ENCODE measurements around the gene APC2. TPM values are rescaled to one million over a fixed set of nuclear protein-coding genes. Genes with fewer than 3 reads are reported as not detected.

Gene APC2
- total RNA-seq, 1 experiment from 2014 or later, result 1.1 TPM

DNA sequence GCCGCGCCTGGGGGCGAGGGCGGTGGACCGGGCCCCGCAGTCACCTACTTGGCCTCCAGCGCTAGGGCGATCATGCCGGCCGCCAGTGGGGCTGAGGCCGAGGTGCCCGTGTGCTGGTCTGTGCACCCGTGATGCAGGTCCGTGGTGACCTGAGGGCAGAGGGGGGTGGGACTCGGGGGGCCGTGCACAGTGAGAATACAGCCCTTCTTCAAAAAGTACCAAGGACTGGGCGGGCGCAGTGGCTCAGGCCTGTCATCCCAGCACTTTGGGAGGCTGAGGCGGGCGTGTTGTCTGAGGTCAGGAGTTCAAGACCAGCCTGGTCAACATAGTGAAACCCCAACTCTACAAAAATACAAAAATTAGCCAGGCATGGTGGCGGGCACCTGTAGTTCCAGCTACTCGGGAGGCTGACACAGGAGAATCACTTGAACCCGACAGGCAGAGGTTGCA is 34.1 kb downstream of the APC2 start:
- no peak overlapping the region for H3K9ac ChIP-seq (ENCODE audit: low read length)
- H3K4me2 ChIP-seq (ENCODE audit: low read depth, low read length, poor library complexity, severe bottlenecking), result no peak overlapping the region
- no peaks in the 10 kb centered on the region for H4K20me1 ChIP-seq (ENCODE audit: insufficient read depth, low read depth, low read length)
- H3K4me1 ChIP-seq (ENCODE audit: low read length), result peaks cover 5% of the 10 kb centered on the region
- no peaks in the 10 kb centered on the region for H3K9me2 ChIP-seq (replicated peaks; ENCODE audit: insufficient read depth, low read length)
- H3K9me3 ChIP-seq (ENCODE audit: low read length), result no peaks in the 10 kb centered on the region
- no peak for DNase-seq
- no peaks in the 10 kb centered on the region for H3K36me3 ChIP-seq (ENCODE audit: insufficient read depth, low read length)
- no peak overlapping the region for H3K27ac ChIP-seq (ENCODE audit: low read length)
- H3K4me3 ChIP-seq (ENCODE audit: low read length), result no peak overlapping the region
- no peak overlapping the region for H2AFZ ChIP-seq (ENCODE audit: low read length)
- H3K27me3 ChIP-seq (ENCODE audit: low read length), result no peaks in the 10 kb centered on the region
- no peaks in the 10 kb centered on the region for H3K79me2 ChIP-seq (ENCODE audit: low read length)

DNA sequence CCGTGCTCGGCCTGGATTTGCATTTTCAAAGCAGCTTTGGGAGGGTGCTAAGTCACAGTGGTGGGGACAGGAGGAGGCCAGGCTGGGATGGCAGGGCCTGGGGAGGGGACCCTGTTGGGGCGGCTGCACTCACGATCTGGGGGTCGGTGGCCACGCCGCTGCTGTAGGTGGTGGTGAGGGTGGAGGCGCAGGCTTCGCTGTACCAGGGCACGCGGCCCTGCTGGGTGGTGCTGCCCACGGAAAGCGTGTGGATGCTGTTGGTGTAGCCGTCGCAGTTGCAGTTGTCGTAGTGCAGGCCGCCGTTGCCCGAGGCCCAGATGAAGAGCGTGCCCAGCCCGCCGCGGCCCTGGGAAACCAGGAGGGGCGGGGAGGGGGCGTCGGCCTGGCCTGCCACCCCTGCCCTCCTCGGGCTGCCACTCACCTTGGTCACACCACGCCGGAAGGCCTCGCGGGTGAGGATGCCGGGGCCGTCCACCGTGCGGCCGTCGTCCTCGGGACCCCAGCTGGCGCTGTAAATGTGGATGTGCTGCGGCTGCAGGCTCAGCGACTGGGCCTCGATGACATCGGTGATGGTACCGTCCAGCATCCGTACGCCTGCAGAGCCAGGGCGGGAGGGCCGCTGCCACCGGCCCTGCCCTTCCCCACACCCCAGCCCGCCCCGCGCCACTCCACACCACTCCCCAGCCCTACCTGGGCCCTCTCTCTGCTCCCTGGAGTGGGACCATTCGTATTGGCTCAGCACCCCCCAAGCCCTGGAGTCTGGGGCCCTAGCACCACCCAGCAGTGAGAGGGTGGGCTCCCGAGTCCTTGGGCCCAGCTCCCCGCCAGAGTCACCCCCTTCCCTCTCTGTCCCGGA is 37.0 kb downstream of the APC2 start:
- Histone ChIP-seq H3K9ac (ENCODE audit: low read length) (no peak overlapping the region), H4K20me1 (ENCODE audit: insufficient read depth, low read depth, low read length) (no peaks in the 10 kb centered on the region), H3K9me3 (ENCODE audit: low read length) (no peaks in the 10 kb centered on the region), H3K27ac (ENCODE audit: low read length) (no peak overlapping the region), H3K4me1 (ENCODE audit: low read length) (peaks cover 16% of the 10 kb centered on the region), H3K4me3 (ENCODE audit: low read length) (no peak overlapping the region), H3K4me2 (ENCODE audit: low read depth, low read length, poor library complexity, severe bottlenecking) (no peak overlapping the region), H2AFZ (ENCODE audit: low read length) (no peak overlapping the region), H3K9me2 (replicated peaks; ENCODE audit: insufficient read depth, low read length) (no peaks in the 10 kb centered on the region), H3K36me3 (ENCODE audit: insufficient read depth, low read length) (no peaks in the 10 kb centered on the region), H3K27me3 (ENCODE audit: low read length) (no peaks in the 10 kb centered on the region), H3K79me2 (ENCODE audit: low read length) (no peaks in the 10 kb centered on the region)
- DNase-seq, result no peak

DNA sequence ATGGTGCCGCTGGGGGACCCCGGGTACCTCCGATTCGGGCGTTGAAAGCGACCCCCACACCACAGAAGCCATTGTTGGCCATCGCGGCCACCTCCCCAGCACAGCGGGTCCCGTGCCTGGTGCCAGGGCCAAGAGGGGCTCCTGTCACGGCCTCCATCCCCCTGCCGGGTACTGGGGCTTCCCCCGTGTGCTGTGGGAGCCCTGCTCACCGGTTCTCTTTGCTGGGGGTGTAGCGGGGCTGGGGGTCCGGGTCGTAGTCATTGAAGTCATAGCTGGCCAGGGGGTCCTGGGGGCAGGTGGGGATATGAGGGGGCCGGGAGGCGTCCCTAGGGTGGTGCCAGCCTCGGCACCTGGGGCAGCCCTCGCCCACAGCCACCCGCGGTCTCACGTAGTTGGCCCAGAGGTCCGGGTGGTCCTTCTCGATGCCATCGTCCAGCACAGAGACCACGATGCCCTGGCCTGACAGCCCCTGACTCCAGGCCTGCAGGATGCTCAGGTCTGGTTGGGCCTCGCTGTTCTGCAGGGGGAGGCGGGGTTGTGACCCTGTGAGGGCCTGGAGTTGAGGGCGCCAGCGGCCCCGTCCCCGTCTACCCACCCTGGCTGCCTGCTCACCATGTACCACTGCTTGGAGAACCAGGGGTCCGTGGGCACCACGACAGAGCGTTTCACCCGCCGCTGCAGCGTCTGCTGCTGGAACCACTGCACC is 37.8 kb downstream of the APC2 start:
- Histone ChIP-seq H3K79me2 (ENCODE audit: low read length) (no peaks in the 10 kb centered on the region), H3K36me3 (ENCODE audit: insufficient read depth, low read length) (no peaks in the 10 kb centered on the region), H2AFZ (ENCODE audit: low read length) (no peak overlapping the region), H3K9ac (ENCODE audit: low read length) (no peak overlapping the region), H3K4me2 (ENCODE audit: low read depth, low read length, poor library complexity, severe bottlenecking) (no peak overlapping the region), H3K9me3 (ENCODE audit: low read length) (no peaks in the 10 kb centered on the region), H3K4me3 (ENCODE audit: low read length) (no peak overlapping the region), H3K27ac (ENCODE audit: low read length) (no peak overlapping the region), H3K9me2 (replicated peaks; ENCODE audit: insufficient read depth, low read length) (no peaks in the 10 kb centered on the region), H3K4me1 (ENCODE audit: low read length) (peaks cover 16% of the 10 kb centered on the region), H4K20me1 (ENCODE audit: insufficient read depth, low read depth, low read length) (no peaks in the 10 kb centered on the region), H3K27me3 (ENCODE audit: low read length) (no peaks in the 10 kb centered on the region)
- DNase-seq, result no peak

DNA sequence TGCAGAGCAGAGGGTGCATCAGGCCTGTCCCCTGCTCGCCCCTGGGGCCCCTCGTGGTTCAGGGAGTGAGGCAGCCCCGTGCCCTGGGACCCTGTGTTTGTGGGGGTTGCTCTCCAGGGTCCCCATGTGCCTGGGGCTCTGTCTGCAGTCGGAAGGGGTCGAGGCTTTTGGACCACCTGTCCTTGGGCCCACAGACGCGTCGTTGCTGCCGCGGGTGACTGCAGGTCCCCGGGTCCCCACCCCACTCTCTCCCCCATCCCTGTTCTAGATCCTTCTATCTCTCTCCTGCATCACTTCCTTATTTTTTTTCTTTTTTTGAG is 38.3 kb downstream of the APC2 start:
- Histone ChIP-seq H3K27me3 (ENCODE audit: low read length) (no peaks in the 10 kb centered on the region), H3K4me1 (ENCODE audit: low read length) (peaks cover 16% of the 10 kb centered on the region), H3K79me2 (ENCODE audit: low read length) (no peaks in the 10 kb centered on the region), H3K4me2 (ENCODE audit: low read depth, low read length, poor library complexity, severe bottlenecking) (no peak overlapping the region), H2AFZ (ENCODE audit: low read length) (no peak overlapping the region), H4K20me1 (ENCODE audit: insufficient read depth, low read depth, low read length) (no peaks in the 10 kb centered on the region), H3K4me3 (ENCODE audit: low read length) (no peak overlapping the region), H3K9ac (ENCODE audit: low read length) (no peak overlapping the region), H3K9me3 (ENCODE audit: low read length) (no peaks in the 10 kb centered on the region), H3K9me2 (replicated peaks; ENCODE audit: insufficient read depth, low read length) (no peaks in the 10 kb centered on the region), H3K36me3 (ENCODE audit: insufficient read depth, low read length) (no peaks in the 10 kb centered on the region), H3K27ac (ENCODE audit: low read length) (no peak overlapping the region)
- peak; percentile 38 for DNase-seq

DNA sequence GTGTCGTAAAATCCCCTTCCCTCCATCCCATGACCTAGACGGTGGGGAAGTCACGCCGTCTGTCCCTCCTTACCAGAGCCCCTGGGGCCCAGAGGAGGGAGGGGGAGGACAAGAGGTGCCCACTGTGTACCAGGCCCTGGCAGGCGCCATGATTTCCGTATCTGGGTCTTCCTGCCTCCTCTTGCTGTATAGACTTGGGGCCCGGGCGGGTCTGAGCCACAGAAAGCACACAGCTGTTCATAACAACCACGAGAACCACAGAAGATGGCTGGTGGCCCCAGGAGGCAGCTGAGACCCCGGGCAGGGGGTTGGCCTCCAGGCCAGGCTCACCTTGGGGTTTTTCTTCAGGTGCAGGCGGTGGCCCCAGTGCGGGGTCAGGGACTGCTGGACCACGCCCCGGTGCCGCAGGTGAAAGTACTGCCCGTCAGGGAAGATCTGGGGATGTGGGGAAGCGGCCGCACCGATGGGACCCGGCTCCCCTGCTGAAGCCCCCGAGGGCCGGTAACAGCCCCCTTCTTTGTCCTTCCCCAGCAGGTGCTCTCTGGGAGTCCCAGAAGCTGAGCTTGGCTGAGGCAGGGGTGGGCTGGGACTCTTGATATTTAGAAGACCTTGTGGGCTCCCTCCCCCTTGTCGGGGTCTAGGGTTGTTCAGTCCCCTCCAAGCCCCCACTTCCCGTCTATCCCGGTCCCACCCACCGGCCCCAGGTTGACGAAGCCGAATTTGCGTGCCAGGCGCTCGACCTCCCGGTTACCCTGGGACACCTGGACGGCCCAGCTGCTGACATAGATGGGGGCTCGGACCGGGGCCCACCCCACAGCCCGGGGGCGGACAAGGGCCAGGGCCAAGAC is 39.8 kb downstream of the APC2 start:
- Histone ChIP-seq H3K79me2 (ENCODE audit: low read length) (no peaks in the 10 kb centered on the region), H3K9me2 (replicated peaks; ENCODE audit: insufficient read depth, low read length) (no peaks in the 10 kb centered on the region), H3K27ac (ENCODE audit: low read length) (0 out of 2 replicates have a peak overlapping the region, but pooled peaks have one; percentile 6), H3K27me3 (ENCODE audit: low read length) (no peaks in the 10 kb centered on the region), H4K20me1 (ENCODE audit: insufficient read depth, low read depth, low read length) (no peaks in the 10 kb centered on the region), H3K9me3 (ENCODE audit: low read length) (no peaks in the 10 kb centered on the region), H3K9ac (ENCODE audit: low read length) (peak overlapping the region; percentile 83), H2AFZ (ENCODE audit: low read length) (peak overlapping the region; percentile 90), H3K4me3 (ENCODE audit: low read length) (peak overlapping the region; percentile 78), H3K4me2 (ENCODE audit: low read depth, low read length, poor library complexity, severe bottlenecking) (peak overlapping the region; percentile 94), H3K36me3 (ENCODE audit: insufficient read depth, low read length) (no peaks in the 10 kb centered on the region), H3K4me1 (ENCODE audit: low read length) (peaks cover 16% of the 10 kb centered on the region)
- DNase-seq, result peak; percentile 41

DNA sequence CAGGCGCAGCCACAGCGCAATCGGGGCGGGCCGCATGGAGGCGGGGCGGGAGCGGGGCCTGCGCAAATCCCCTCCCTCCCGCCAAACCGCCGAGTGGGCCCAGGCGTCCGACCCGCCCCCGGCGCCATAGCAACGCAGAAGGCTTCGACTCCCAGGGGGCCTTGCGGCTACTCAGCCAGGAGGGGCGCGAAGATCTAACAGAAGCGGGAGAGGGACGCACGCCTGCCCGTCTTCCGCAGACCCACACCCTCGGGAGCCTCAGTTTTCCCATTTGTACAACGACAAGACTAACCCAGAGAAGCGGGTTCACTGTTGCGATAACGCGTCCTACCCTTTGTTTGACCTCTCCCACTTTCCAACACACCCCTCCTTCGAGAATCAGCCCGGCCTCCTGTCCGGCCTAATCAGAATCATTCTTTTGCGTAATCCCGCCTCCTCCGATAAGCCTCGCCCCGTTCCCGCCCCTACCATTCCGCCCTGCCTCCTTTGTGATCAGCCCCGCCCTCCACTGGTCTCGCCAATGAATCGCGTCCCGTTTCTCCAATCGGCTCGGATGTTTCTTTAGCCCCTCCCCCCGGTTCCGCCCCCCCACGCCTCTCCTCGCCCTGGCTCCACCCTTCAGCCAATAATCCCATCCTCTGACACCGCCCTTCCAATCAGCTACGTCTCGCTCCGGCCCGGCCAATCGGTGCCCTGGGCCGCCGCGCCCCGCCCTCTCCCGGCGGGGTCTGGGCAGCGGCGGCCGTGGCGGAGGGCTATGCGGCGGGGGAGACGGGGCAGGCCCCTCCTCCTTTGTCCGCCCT is 40.6 kb downstream of the APC2 start, which contains the start of gene PCSK4:
TSS of gene PCSK4 (minus strand) at position 40 of the 803 bp plus-strand sequence. CDS start at position 36, 4 bp downstream.
- peaks cover 16% of the 10 kb centered on the region for H3K4me1 ChIP-seq (ENCODE audit: low read length)
- 0 out of 2 replicates have a peak within 1 kb of the TSS, but pooled peaks have one; percentile 6 for H3K27ac ChIP-seq (ENCODE audit: low read length)
- no peaks in the 10 kb centered on the region for H3K36me3 ChIP-seq (ENCODE audit: insufficient read depth, low read length)
- H3K9me3 ChIP-seq (ENCODE audit: low read length), result no peaks in the 10 kb centered on the region
- no peaks in the 10 kb centered on the region for H3K9me2 ChIP-seq (replicated peaks; ENCODE audit: insufficient read depth, low read length)
- DNase-seq, result peak; percentile 99
- H3K79me2 ChIP-seq (ENCODE audit: low read length), result no peaks in the 10 kb centered on the region
- H3K4me3 ChIP-seq (ENCODE audit: low read length), result peak within 1 kb of the TSS; percentile 78
- no peaks in the 10 kb centered on the region for H4K20me1 ChIP-seq (ENCODE audit: insufficient read depth, low read depth, low read length)
- H3K9ac ChIP-seq (ENCODE audit: low read length), result peak within 1 kb of the TSS; percentile 83
- peak within 1 kb of the TSS; percentile 90 for H2AFZ ChIP-seq (ENCODE audit: low read length)
- no peaks in the 10 kb centered on the region for H3K27me3 ChIP-seq (ENCODE audit: low read length)
- peak within 1 kb of the TSS; percentile 94 for H3K4me2 ChIP-seq (ENCODE audit: low read depth, low read length, poor library complexity, severe bottlenecking)

DNA sequence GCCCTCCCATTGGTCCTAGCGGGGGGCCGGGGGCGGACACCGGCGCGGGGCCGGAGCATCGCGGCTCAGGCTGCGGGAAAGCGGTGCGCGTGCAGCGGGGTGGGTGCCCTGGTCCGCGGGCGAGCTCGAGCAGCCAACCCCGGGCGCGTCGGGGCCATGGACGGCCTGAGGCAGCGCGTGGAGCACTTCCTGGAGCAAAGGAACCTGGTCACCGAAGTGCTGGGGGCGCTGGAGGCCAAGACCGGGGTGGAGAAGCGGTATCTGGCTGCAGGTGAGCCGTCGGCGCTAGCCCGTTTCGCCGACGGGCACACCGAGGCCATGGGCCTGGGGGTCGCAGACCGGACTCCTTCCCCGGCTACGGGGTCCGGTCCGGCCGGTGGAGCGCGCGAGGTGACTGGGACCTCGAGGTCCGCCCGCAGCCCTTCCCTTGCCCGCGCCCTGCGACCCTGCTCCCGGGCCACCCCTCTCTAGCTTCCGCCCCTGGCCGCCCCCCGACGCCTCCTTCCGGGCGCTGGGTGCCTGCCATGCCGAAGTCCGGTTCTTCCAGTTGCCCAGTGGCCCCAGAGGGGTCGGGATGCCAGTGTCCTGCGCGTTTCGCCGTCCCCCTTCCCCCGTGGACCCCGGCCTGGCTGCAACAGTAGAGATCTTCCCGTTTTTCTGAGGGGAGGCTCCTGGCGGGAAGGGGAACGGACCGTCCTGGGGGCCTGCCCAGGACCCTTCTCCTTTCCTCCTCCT is 41.4 kb downstream of the APC2 start, which contains the start of gene REEP6:
TSS of gene REEP6 (plus strand) at position 68 of the 735 bp plus-strand sequence. CDS start at position 157, 89 bp downstream.
- DNase-seq, result peak; percentile 42
- Histone ChIP-seq H3K9me3 (ENCODE audit: low read length) (no peaks in the 10 kb centered on the region), H3K4me3 (ENCODE audit: low read length) (peak within 1 kb of the TSS; percentile 78), H3K79me2 (ENCODE audit: low read length) (no peaks in the 10 kb centered on the region), H3K9ac (ENCODE audit: low read length) (peak within 1 kb of the TSS; percentile 83), H3K36me3 (ENCODE audit: insufficient read depth, low read length) (no peaks in the 10 kb centered on the region), H3K4me1 (ENCODE audit: low read length) (peaks cover 16% of the 10 kb centered on the region), H2AFZ (ENCODE audit: low read length) (peak within 1 kb of the TSS; percentile 90), H4K20me1 (ENCODE audit: insufficient read depth, low read depth, low read length) (no peaks in the 10 kb centered on the region), H3K27me3 (ENCODE audit: low read length) (no peaks in the 10 kb centered on the region), H3K27ac (ENCODE audit: low read length) (0 out of 2 replicates have a peak within 1 kb of the TSS, but pooled peaks have one; percentile 6), H3K4me2 (ENCODE audit: low read depth, low read length, poor library complexity, severe bottlenecking) (peak within 1 kb of the TSS; percentile 94), H3K9me2 (replicated peaks; ENCODE audit: insufficient read depth, low read length) (no peaks in the 10 kb centered on the region)
